HG03175 (cell line): Measurements from ENCODE around the gene THOP1.

ENCODE experiments used
- ATAC-seq: cut with Tn5 transposase; IDR thresholded peaks from one replicate; pipeline ENCODE4 v1.9.1; 2021; ENCODE audit warnings: mild to moderate bottlenecking, moderate library complexity; ENCODE audit not compliant: unreplicated experiment

THOP1 gene

GRCh38 chr19:2850256-2850925, 65.1 kb downstream of the THOP1 start:
- ATAC-seq, result no peak

GRCh38 chr19:2852598-2852997, 67.3 kb downstream of the THOP1 start:
- ATAC-seq, result no peak

- ATAC-seq, result no peak
These were observed 67.8 kb downstream of the THOP1 start for GRCh38 chr19:2853015-2853606.

GRCh38 chr19:2854849-2855248, 69.5 kb downstream of the THOP1 start:
- no peak for ATAC-seq

- ATAC-seq, result no peak
These were observed 71.3 kb downstream of the THOP1 start for GRCh38 chr19:2856457-2857050.

- ATAC-seq, result no peak
These were observed 73.6 kb downstream of the THOP1 start for GRCh38 chr19:2858864-2859263.

DNA sequence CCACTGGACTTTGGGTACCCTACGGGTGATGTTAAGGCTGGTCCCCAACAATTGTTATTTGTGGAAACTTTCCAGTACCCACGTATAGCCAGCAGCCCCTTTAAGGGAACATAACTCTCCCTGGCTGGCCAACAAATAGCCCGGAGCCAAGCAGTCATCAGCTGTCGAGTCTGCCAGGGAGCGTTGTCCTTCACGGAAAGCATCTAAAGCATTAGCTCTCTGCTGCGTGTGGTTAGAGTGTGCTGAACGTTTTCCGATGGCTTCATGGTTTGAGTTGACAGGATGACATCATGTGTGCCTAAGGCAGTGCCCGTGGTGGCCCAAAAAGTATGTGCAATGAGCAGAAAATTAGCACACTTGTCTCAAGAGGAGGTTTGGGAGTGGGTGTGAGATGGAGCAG, 78.5 kb downstream of the THOP1 start:
- no peak for ATAC-seq
